Parathyroid adenoma (tissue), 2 donors: Measurements from ENCODE around the gene CAMTA1.

ENCODE experiments used
- H2AFZ ChIP-seq: fragments of 300-600 bp; sonication (generic); one replicate; pipeline ENCODE4 v1.7.0; 2017; ENCODE audit warnings: antibody characterized with exemption, mild to moderate bottlenecking
- H3K27ac ChIP-seq: fragments of 300-600 bp; sonication (generic); one replicate; pipeline ENCODE4 v1.7.0; 2017
- H3K27me3 ChIP-seq: fragments of 300-600 bp; sonication (generic); one replicate; pipeline ENCODE4 v1.7.0; 2017; ENCODE audit warnings: low read length; ENCODE audit not compliant: control insufficient read depth, insufficient read depth
- H3K36me3 ChIP-seq: fragments of 300-600 bp; sonication (generic); one replicate; pipeline ENCODE4 v1.7.0; 2017; ENCODE audit warnings: low read length; ENCODE audit not compliant: control insufficient read depth, insufficient read depth
- H3K4me1 ChIP-seq: fragments of 300-600 bp; sonication (generic); one replicate; pipeline ENCODE4 v1.7.0; 2017; ENCODE audit warnings: control low read depth
- H3K4me2 ChIP-seq: fragments of 300-600 bp; sonication (generic); one replicate; pipeline ENCODE4 v1.7.0; 2017; ENCODE audit warnings: low read length
- H3K4me3 ChIP-seq: fragments of 300-600 bp; sonication (generic); one replicate; pipeline ENCODE4 v1.7.0; 2017; ENCODE audit warnings: low read depth, low read length
- H3K79me2 ChIP-seq: fragments of 300-600 bp; sonication (generic); one replicate; pipeline ENCODE4 v1.7.0; 2017; ENCODE audit warnings: control low read depth
- H3K9ac ChIP-seq: fragments of 300-600 bp; sonication (generic); one replicate; pipeline ENCODE4 v1.7.0; 2017; ENCODE audit warnings: mild to moderate bottlenecking
- H3K9me3 ChIP-seq: fragments of 300-600 bp; sonication (generic); one replicate; pipeline ENCODE4 v1.7.0; 2017; ENCODE audit warnings: low read length; ENCODE audit not compliant: control insufficient read depth
- TF ChIP-seq, protein P1 (sequence below): fragments of 300-600 bp; sonication (generic); IDR thresholded peaks from one replicate; pipeline ENCODE4 v1.7.0; 2017; ENCODE audit warnings: antibody characterized with exemption, mild to moderate bottlenecking
- donor health status: primary hyperparathyroidism.

Gene CAMTA1

DNA sequence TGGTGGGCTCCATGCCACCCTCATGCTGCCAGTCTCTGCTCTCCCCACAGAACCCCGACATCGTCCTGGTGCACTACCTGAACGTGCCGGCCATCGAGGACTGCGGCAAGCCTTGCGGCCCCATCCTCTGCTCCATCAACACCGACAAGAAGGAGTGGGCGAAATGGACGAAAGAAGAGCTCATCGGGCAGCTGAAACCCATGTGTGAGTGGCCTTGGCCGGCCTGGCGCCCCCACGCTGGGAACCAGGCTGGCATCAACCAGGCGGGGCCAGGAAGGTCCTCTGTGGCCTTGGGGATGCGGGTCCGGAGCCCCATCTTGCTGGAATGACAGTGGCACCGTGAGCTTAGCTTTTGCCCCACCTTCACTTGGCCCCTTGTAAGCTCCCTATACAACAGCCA is 855.1 kb downstream of the CAMTA1 start:
- no peaks in the 10 kb centered on the region for H3K4me1 ChIP-seq
- no peak overlapping the region for H3K27ac ChIP-seq
- H3K27me3 ChIP-seq, result no peaks in the 10 kb centered on the region
- H3K36me3 ChIP-seq, result no peaks in the 10 kb centered on the region
- no peak overlapping the region for H3K9ac ChIP-seq
- H2AFZ ChIP-seq, result no peak overlapping the region
- TF ChIP-seq, protein P1, sequence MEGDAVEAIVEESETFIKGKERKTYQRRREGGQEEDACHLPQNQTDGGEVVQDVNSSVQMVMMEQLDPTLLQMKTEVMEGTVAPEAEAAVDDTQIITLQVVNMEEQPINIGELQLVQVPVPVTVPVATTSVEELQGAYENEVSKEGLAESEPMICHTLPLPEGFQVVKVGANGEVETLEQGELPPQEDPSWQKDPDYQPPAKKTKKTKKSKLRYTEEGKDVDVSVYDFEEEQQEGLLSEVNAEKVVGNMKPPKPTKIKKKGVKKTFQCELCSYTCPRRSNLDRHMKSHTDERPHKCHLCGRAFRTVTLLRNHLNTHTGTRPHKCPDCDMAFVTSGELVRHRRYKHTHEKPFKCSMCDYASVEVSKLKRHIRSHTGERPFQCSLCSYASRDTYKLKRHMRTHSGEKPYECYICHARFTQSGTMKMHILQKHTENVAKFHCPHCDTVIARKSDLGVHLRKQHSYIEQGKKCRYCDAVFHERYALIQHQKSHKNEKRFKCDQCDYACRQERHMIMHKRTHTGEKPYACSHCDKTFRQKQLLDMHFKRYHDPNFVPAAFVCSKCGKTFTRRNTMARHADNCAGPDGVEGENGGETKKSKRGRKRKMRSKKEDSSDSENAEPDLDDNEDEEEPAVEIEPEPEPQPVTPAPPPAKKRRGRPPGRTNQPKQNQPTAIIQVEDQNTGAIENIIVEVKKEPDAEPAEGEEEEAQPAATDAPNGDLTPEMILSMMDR, result no peak
- H3K9me3 ChIP-seq, result no peaks in the 10 kb centered on the region
- no peaks in the 10 kb centered on the region for H3K79me2 ChIP-seq
- H3K4me3 ChIP-seq, result no peak overlapping the region
- H3K4me2 ChIP-seq, result no peak overlapping the region

DNA sequence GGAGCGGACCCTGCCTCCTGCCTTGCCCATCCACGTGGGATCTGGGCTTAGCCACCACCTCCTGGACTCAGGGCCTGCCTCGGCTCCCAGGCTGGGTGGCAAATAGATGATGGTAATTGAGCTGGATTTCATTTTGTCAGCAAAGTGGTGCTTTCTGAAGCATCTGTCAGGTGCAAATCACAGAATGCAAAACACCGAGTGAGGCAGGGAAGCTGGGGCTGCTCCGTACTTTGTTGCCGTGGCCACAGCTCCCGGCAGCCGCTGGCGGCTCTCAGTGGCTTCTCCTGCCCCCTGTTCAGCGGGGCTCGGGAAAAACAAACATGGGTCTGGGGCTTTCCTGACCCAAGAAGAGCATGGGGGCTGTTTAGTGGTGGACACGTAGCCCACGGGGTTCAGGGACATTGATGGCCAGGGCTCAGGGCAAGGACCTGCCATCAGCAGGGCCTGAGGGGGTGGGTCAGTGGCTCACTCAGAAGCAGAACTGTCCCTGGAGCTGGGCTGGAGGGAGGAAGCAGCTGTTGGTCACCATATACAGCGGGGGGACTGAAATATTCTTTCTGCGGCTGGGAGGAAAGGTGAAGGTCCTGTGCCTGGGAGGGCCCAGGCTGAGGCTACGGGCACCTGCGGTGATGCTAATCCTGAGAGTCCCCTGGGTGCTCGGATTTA is 855.8 kb downstream of the CAMTA1 start:
- Histone ChIP-seq H3K79me2 (no peaks in the 10 kb centered on the region), H3K36me3 (no peaks in the 10 kb centered on the region), H3K4me3 (no peak overlapping the region), H3K9me3 (no peaks in the 10 kb centered on the region), H3K4me2 (no peak overlapping the region), H3K27ac (no peak overlapping the region), H3K27me3 (no peaks in the 10 kb centered on the region), H2AFZ (no peak overlapping the region), H3K4me1 (no peaks in the 10 kb centered on the region), H3K9ac (no peak overlapping the region)
- TF ChIP-seq, protein P1, result no peak

DNA sequence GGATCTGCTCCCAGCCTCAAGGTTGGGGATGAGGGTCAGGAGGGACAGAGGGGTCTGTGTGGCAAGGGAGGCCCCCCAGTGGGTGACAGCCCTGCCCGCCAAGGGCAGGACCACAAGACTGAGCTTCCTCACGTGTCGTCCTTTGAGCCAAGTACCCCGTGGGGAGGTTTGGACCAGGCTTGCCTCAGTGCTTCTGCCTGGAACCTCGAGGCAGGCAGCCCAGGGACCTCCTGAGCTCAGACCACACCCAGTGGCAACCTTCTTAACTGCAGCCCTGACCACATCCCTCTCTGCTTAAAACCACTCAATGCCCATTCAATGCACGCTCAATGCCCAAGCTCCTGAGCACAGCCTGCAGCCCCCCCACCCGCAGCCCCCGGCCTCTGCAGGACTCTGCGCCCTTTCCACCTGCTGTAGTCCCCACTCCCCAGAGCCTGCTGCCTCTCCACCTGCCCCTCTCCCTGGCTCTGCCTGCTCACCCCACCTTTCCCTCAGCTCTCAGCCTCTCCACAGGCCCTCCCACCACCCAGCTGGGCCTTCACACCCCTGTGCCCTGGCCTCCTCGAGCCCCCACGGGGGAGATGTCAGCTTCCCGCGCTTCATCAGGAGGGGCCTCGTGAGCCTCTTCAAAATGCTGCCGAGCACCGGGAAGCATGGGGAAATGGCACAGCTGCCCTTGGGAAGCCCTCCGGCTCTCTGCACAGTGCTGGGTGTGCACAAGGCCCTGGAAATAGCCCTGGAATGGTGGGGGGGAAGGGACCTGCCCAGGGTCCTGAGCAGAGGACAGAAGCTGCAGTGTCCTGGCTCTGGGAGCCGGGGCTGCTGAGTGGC is 856.5 kb downstream of the CAMTA1 start:
- Histone ChIP-seq H3K4me2 (no peak overlapping the region), H3K9ac (no peak overlapping the region), H3K27me3 (no peaks in the 10 kb centered on the region), H2AFZ (no peak overlapping the region), H3K9me3 (no peaks in the 10 kb centered on the region), H3K27ac (no peak overlapping the region), H3K4me1 (no peaks in the 10 kb centered on the region), H3K79me2 (no peaks in the 10 kb centered on the region), H3K36me3 (no peaks in the 10 kb centered on the region), H3K4me3 (no peak overlapping the region)
- TF ChIP-seq, protein P1, result no peak

DNA sequence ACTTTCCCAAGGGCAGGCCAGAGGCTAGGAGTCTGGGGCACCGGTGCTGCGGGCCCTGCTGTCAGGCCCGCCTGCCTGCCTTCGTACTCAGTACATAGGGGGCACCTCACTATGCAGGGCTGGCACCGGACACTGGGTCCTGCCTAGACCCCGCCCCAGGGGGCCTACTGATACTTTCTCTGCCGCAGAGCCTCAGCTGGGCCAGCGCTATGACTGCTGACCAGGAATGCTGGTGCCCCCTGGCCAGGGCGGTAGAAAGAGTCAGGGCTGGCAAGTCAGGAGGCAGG is 857.1 kb downstream of the CAMTA1 start:
- Histone ChIP-seq H3K27me3 (no peaks in the 10 kb centered on the region), H3K79me2 (no peaks in the 10 kb centered on the region), H2AFZ (no peak overlapping the region), H3K4me1 (no peaks in the 10 kb centered on the region), H3K4me2 (no peak overlapping the region), H3K36me3 (no peaks in the 10 kb centered on the region), H3K9me3 (no peaks in the 10 kb centered on the region), H3K9ac (no peak overlapping the region), H3K4me3 (no peak overlapping the region), H3K27ac (no peak overlapping the region)
- TF ChIP-seq, protein P1, result no peak
